Ovary (tissue), 3 donors: ENCODE measurements around the gene ZMYM4.

Source experiments
- CTCF ChIP-seq, 3 donors: fragments of 450-650 bp in 2 of 3; fragments of 200-600 bp in 1 of 3; IDR thresholded peaks; one replicate each; pipeline versions ENCODE4 v1.5.1 to v1.8.0; 2016 to 2022; ENCODE audit warnings: antibody characterized with exemption in 3 of 3, mild to moderate bottlenecking in 1 of 3
- EP300 ChIP-seq: sonication (generic); formaldehyde crosslinking; IDR thresholded peaks from one replicate; pipeline ENCODE4 v1.6.1; 2017; ENCODE audit warnings: antibody characterized with exemption
- POLR2A ChIP-seq: fragments of 450-650 bp; IDR thresholded peaks from one replicate; pipeline ENCODE4 v1.6.1; 2017; ENCODE audit warnings: antibody characterized with exemption, mild to moderate bottlenecking, moderate library complexity
- donor health status: DM: no; HTN: no; CAD: no.

DNA sequence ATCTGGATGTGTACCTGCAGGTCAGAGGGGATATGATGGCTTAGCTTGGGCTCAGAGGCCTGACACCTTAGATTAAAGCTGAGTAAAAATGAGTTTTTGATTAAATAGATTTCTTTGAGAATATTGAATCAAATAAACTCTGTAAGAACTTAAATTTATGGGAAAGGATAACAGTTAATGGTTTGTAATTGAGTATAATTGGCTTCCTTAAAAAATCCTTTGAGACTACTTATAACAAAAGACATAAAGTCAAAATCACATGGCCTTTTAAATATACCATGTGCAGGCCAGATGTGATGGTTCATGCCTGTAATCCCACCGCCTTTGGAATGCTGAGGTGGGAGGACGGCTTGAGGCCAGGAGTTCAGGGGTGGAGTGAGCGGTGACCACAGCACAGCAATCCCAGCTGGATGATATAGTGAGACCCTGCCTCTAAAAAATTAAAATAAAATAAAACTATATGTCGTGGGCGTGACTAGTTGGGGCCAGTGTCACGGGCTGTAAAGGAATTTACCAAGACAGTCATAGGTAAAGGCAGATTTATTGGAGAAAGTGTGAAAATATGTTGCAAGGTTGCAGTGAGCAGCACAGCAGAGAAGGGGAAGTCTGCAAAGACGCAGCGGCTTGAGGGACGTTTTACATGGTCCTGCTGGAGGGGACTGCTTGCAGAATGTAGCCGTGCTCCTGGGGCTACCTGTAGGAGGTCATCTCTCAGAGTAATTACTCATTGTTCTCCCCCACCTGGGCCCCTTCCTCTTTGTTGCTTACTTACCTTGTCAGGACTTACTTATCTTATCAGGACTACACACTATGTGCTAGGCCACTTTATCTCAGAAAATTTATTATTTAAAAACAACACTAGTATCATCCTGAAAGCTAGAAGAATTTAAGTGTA is 122.3 kb downstream of the ZMYM4 start:
- TF ChIP-seq CTCF (IDR thresholded peaks at IDR 0.05) = no peak
- TF ChIP-seq POLR2A = no peak
- TF ChIP-seq EP300 = no peak
